ENCODE measurements around the gene RPL5. TPM values are rescaled to one million over a fixed set of nuclear protein-coding genes. Genes with fewer than 3 reads are reported as not detected.

Gene RPL5
- total RNA-seq, 1 donor from 2014 or later: 711 TPM

GRCh38 chr1:92842082-92843045, 10.5 kb downstream of the RPL5 start:
- TF ChIP-seq CTCF (IDR thresholded peaks at IDR 0.05): no peak
- H3K27me3 ChIP-seq: no peaks in the 10 kb centered on the region
- intact Hi-C loops (cut with DNase I): no loop called here
- ATAC-seq (no peak), DNase-seq (no peak)
- H3K9me3 ChIP-seq: no peaks in the 10 kb centered on the region
- no peak overlapping the region for H3K4me3 ChIP-seq
- peaks cover 71% of the 10 kb centered on the region for H3K36me3 ChIP-seq
- peaks cover 7% of the 10 kb centered on the region for H3K4me1 ChIP-seq
- H3K27ac ChIP-seq: no peak overlapping the region

GRCh38 chr1:92843046-92843423, 11.2 kb downstream of the RPL5 start:
- H3K9me3 ChIP-seq: no peaks in the 10 kb centered on the region
- peaks cover under 1% of the 10 kb centered on the region for H3K4me1 ChIP-seq
- TF ChIP-seq CTCF (IDR thresholded peaks at IDR 0.05): no peak
- no peak for ATAC-seq
- intact Hi-C loops (cut with DNase I): no loop called here
- no peaks in the 10 kb centered on the region for H3K27me3 ChIP-seq
- no peak overlapping the region for H3K4me3 ChIP-seq
- H3K36me3 ChIP-seq: peaks cover 64% of the 10 kb centered on the region
- no peak overlapping the region for H3K27ac ChIP-seq
- no peak for DNase-seq

GRCh38 chr1:92843429-92844352, 11.9 kb downstream of the RPL5 start:
- peaks cover 58% of the 10 kb centered on the region for H3K36me3 ChIP-seq
- DNase-seq (no peak), ATAC-seq (no peak)

GRCh38 chr1:92844439-92844838, 12.6 kb downstream of the RPL5 start:
- no peaks in the 10 kb centered on the region for H3K27me3 ChIP-seq
- no peak overlapping the region for H3K27ac ChIP-seq
- DNase-seq (no peak), ATAC-seq (no peak)
- TF ChIP-seq CTCF (IDR thresholded peaks at IDR 0.05): no peak
- no peaks in the 10 kb centered on the region for H3K9me3 ChIP-seq
- no peak overlapping the region for H3K4me3 ChIP-seq
- intact Hi-C loops (cut with DNase I): no loop called here
- H3K36me3 ChIP-seq: peaks cover 50% of the 10 kb centered on the region
- H3K4me1 ChIP-seq: no peaks in the 10 kb centered on the region

More at GRCh38 chr1:92843429-92844352, 11.9 kb downstream of the RPL5 start:
- intact Hi-C loops (cut with DNase I): no loop called here
- H3K27ac ChIP-seq: no peak overlapping the region
- H3K27me3 ChIP-seq: no peaks in the 10 kb centered on the region
- no peak overlapping the region for H3K4me3 ChIP-seq
- TF ChIP-seq CTCF (IDR thresholded peaks at IDR 0.05): no peak
- no peaks in the 10 kb centered on the region for H3K9me3 ChIP-seq
- no peaks in the 10 kb centered on the region for H3K4me1 ChIP-seq

GRCh38 chr1:92845908-92846307, 14.1 kb downstream of the RPL5 start:
- Histone ChIP-seq H3K4me1 (no peaks in the 10 kb centered on the region), H3K36me3 (peaks cover 35% of the 10 kb centered on the region), H3K9me3 (no peaks in the 10 kb centered on the region), H3K27ac (no peak overlapping the region), H3K4me3 (no peak overlapping the region), H3K27me3 (no peaks in the 10 kb centered on the region)
- no peak for ATAC-seq
- intact Hi-C loops (cut with DNase I): no loop called here
- no peak for DNase-seq
- no peak for TF ChIP-seq CTCF (IDR thresholded peaks at IDR 0.05)
